Neural progenitor cell (in vitro differentiated cells): ENCODE results near the gene AGXT. TPM values are rescaled to one million over a fixed set of nuclear protein-coding genes. Genes with fewer than 3 reads are reported as not detected.

Experiments used
- DNase-seq: peaks from one replicate; pipeline ENCODE4 v3.0.0-alpha.2; 2016; ENCODE audit warnings: low spot score
- H2AFZ ChIP-seq: fragments of 200-600 bp; sonication (generic); replicated peaks from 2 replicates; pipeline ENCODE4 v1.6.1; 2016; ENCODE audit warnings: antibody characterized with exemption
- H3F3A ChIP-seq: fragments of 200-600 bp; sonication (generic); 2 replicates; pipeline ENCODE4 v1.6.1; 2016; ENCODE audit warnings: antibody characterized with exemption, low read depth
- H3K27ac ChIP-seq: fragments of 200-600 bp; sonication (generic); 2 replicates; pipeline ENCODE4 v1.5.1; 2016; ENCODE audit warnings: mild to moderate bottlenecking
- H3K27me3 ChIP-seq: fragments of 200-600 bp; sonication (generic); 2 replicates; pipeline ENCODE4 v1.6.1; 2016; ENCODE audit warnings: mild to moderate bottlenecking, moderate library complexity
- H3K36me3 ChIP-seq: fragments of 200-600 bp; sonication (generic); 2 replicates; pipeline ENCODE4 v1.5.1; 2016
- H3K4me1 ChIP-seq: fragments of 200-600 bp; sonication (generic); 2 replicates; pipeline ENCODE4 v1.6.1; 2016; ENCODE audit warnings: mixed run types
- H3K4me2 ChIP-seq: fragments of 200-600 bp; sonication (generic); 2 replicates; pipeline ENCODE4 v1.6.1; 2016
- H3K4me3 ChIP-seq: fragments of 200-600 bp; sonication (generic); 2 replicates; pipeline ENCODE4 v1.5.1; 2016
- H3K79me2 ChIP-seq: fragments of 200-600 bp; sonication (generic); 2 replicates; pipeline ENCODE4 v1.6.1; 2016; ENCODE audit warnings: low read depth
- H3K9ac ChIP-seq: fragments of 200-600 bp; sonication (generic); 2 replicates; pipeline ENCODE4 v1.6.1; 2016
- H3K9me3 ChIP-seq: fragments of 200-600 bp; sonication (generic); 2 replicates; pipeline ENCODE4 v1.5.1; 2016; ENCODE audit warnings: low read depth
- H4K20me1 ChIP-seq: fragments of 200-600 bp; sonication (generic); 2 replicates; pipeline ENCODE4 v1.6.1; 2016; ENCODE audit warnings: low read depth
- H3K27ac Mint-ChIP-seq: 3 replicates; pipeline ENCODE4 v1.8.0; 2021; ENCODE audit warnings: mixed read lengths
- H3K27me3 Mint-ChIP-seq: 2 replicates; pipeline ENCODE4 v1.8.0; 2022; ENCODE audit warnings: low read depth, mild to moderate bottlenecking, inconsistent platforms, moderate library complexity, mixed read lengths; ENCODE audit not compliant: insufficient read depth
- H3K36me3 Mint-ChIP-seq: 3 replicates; pipeline ENCODE4 v1.8.0; 2021; ENCODE audit warnings: mixed read lengths
- H3K4me1 Mint-ChIP-seq: 3 replicates; pipeline ENCODE4 v1.8.0; 2021; ENCODE audit warnings: mixed read lengths
- H3K4me3 Mint-ChIP-seq: 3 replicates; pipeline ENCODE4 v1.8.0; 2021; ENCODE audit warnings: mild to moderate bottlenecking, moderate library complexity, mixed read lengths
- H3K9me3 Mint-ChIP-seq: 3 replicates; pipeline ENCODE4 v1.8.0; 2020; ENCODE audit warnings: mixed read lengths
- EZH2 ChIP-seq: fragments of 200-600 bp; sonication (generic); IDR thresholded peaks from 2 replicates; pipeline ENCODE4 v1.6.1; 2017; ENCODE audit warnings: antibody characterized with exemption, mild to moderate bottlenecking, moderate library complexity
- EZH2phosphoT487 ChIP-seq: fragments of 200-600 bp; sonication (generic); IDR thresholded peaks from 2 replicates; pipeline ENCODE4 v1.6.1; 2017; ENCODE audit warnings: antibody characterized with exemption
- total RNA-seq: library from RNA; depleted of rRNA; stranded (reverse); fragments of >200 nt; gene quantifications from 2 replicates; pipeline ENCODE4 v1.2.3, GENCODE V29; 2015; ENCODE audit warnings: low replicate concordance
- TF ChIP-seq, protein P1 (sequence below): fragments of 200-600 bp; sonication (generic); IDR thresholded peaks from 2 replicates; pipeline ENCODE4 v1.5.1; 2017; ENCODE audit warnings: antibody characterized with exemption, mild to moderate bottlenecking

Gene AGXT
- not detected in 2 replicates for total RNA-seq

GRCh38 chr2:240868286-240869108 is at the start of gene AGXT:
TSS of gene AGXT (plus strand) at chr2:240868824. CDS start at chr2:240868866, 42 bp downstream.
- no peak for DNase-seq
- no peaks in the 10 kb centered on the region for H3K9me3 Mint-ChIP-seq
- Histone ChIP-seq H3K36me3 (no peaks in the 10 kb centered on the region), H3K27me3 (no peaks in the 10 kb centered on the region), H3K4me2 (no peak within 1 kb of the TSS), H3F3A (no peaks in the 10 kb centered on the region), H2AFZ (no peak within 1 kb of the TSS), H4K20me1 (no peaks in the 10 kb centered on the region), H3K4me1 (no peaks in the 10 kb centered on the region), H3K27ac (no peak within 1 kb of the TSS), H3K9me3 (no peaks in the 10 kb centered on the region), H3K79me2 (no peaks in the 10 kb centered on the region), H3K4me3 (no peak within 1 kb of the TSS), H3K9ac (no peak within 1 kb of the TSS)
- no peaks in the 10 kb centered on the region for H3K36me3 Mint-ChIP-seq
- H3K4me3 Mint-ChIP-seq = no peak within 1 kb of the TSS
- peak within 1 kb of the TSS; percentile 42 for H3K27ac Mint-ChIP-seq
- TF ChIP-seq, protein P1, sequence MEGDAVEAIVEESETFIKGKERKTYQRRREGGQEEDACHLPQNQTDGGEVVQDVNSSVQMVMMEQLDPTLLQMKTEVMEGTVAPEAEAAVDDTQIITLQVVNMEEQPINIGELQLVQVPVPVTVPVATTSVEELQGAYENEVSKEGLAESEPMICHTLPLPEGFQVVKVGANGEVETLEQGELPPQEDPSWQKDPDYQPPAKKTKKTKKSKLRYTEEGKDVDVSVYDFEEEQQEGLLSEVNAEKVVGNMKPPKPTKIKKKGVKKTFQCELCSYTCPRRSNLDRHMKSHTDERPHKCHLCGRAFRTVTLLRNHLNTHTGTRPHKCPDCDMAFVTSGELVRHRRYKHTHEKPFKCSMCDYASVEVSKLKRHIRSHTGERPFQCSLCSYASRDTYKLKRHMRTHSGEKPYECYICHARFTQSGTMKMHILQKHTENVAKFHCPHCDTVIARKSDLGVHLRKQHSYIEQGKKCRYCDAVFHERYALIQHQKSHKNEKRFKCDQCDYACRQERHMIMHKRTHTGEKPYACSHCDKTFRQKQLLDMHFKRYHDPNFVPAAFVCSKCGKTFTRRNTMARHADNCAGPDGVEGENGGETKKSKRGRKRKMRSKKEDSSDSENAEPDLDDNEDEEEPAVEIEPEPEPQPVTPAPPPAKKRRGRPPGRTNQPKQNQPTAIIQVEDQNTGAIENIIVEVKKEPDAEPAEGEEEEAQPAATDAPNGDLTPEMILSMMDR = no peak
- no peak for TF ChIP-seq EZH2
- no peak for TF ChIP-seq EZH2phosphoT487
- H3K27me3 Mint-ChIP-seq = peaks cover 3% of the 10 kb centered on the region
- H3K4me1 Mint-ChIP-seq = peaks cover 10% of the 10 kb centered on the region

DNA sequence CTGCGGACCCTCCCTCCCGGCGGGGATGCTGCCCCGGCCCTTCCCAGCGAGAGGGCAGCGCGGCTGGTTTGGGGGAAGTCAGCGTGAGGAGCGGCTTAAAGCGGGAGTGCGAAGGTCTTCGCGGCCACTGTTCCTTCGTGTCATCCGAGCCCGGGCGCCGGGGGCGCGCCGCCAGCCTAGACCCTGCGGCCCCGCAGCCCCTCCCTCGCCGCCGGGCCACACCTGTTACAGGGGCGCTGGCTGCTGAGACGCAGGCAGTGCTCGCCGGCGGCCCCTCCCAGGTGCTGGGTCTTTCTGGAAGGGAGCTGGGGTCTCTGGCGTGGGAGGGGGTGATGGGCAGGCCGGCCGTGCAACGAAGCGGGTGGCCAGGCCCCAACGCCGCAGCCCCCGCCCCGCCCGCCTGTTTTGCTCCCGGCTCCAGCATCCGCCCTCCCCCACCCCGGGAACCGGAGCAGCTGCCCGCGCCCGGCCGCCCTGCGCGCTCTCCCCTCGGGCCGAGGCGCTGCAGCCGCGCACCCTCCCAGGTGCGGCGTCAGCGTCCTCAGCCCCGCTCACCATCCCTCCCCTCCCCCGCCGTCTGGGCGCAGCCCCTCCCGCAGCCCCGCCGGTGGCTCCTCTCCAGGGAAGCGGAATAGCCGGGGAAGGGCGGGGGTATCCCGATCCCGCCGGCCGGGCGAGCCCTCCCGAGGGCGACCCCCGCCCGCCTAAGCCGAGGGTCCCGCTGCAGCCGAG is 49.3 kb upstream of the AGXT start:
- peaks cover 8% of the 10 kb centered on the region for H3K4me1 Mint-ChIP-seq
- no peak overlapping the region for H3K27ac ChIP-seq
- H3K9ac ChIP-seq = no peak overlapping the region
- H3K9me3 ChIP-seq = no peaks in the 10 kb centered on the region
- H3F3A ChIP-seq = peaks cover 29% of the 10 kb centered on the region
- H3K4me1 ChIP-seq = peaks cover 13% of the 10 kb centered on the region
- H4K20me1 ChIP-seq = peaks cover 29% of the 10 kb centered on the region
- peaks cover 7% of the 10 kb centered on the region for H3K36me3 Mint-ChIP-seq
- no peak overlapping the region for H3K27ac Mint-ChIP-seq
- peak overlapping the region; percentile 92 for H3K4me2 ChIP-seq
- H3K4me3 ChIP-seq = peak overlapping the region; percentile 97
- H3K79me2 ChIP-seq = peaks cover 55% of the 10 kb centered on the region
- H2AFZ ChIP-seq = peak overlapping the region; percentile 88
- peak overlapping the region; percentile 81 for H3K4me3 Mint-ChIP-seq
- TF ChIP-seq, protein P1 = no peak
- TF ChIP-seq EZH2phosphoT487 = peak; percentile 47
- TF ChIP-seq EZH2 = peak; percentile 60
- H3K27me3 Mint-ChIP-seq = peaks cover 26% of the 10 kb centered on the region
- H3K9me3 Mint-ChIP-seq = peaks cover 11% of the 10 kb centered on the region
- no peaks in the 10 kb centered on the region for H3K36me3 ChIP-seq
- DNase-seq = peak; percentile 79
- peaks cover 56% of the 10 kb centered on the region for H3K27me3 ChIP-seq

DNA sequence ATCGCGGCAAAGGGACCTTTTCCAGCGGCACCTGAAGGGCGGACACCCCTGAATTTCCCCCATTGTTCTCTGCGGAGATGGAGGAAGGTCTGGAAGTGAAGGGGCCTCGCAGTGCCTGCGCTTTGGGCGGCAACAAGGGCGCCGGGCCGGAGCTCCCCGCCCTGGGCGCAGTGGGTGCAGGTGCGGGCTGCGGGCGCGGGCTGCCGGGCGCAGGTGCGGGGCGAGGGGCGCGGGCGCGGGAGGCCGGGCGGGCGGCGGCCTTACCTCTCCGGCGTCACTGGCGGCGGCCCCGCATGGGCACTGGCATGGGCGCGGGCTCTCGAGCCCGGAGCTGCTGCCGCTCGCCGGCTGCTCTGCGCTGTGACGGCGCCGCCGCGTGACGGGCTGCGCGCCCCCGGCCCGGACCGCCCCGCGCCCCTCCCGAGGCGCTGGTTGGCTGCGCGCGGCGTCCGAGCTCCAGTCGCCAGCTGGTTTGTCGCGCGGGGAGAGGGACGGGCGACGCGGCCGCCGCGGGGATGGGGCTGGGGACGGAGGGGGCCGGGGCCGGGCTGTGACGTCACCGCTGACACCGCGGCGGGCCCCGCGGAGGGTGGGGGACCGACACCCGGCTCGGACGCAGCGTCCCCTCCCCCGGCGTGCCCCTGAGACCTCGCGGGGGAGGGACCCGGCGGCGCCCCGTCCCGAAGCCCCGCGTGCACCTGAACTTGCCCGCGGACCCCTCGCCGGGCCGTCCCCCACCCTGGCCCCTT is 48.6 kb upstream of the AGXT start, which contains the start of gene KIF1A:
Gene KIF1A (minus strand): TSS at position 362 of the 749 bp plus-strand sequence. CDS start 22,467 bp downstream, outside the sequence.
- Histone ChIP-seq H3K79me2 (peaks cover 47% of the 10 kb centered on the region), H4K20me1 (peaks cover 29% of the 10 kb centered on the region), H3K4me1 (peaks cover 13% of the 10 kb centered on the region), H3K27ac (no peak within 1 kb of the TSS), H3F3A (peaks cover 29% of the 10 kb centered on the region), H3K4me2 (peak within 1 kb of the TSS; percentile 92), H2AFZ (peak within 1 kb of the TSS; percentile 88), H3K9me3 (no peaks in the 10 kb centered on the region), H3K4me3 (peak within 1 kb of the TSS; percentile 97), H3K27me3 (peaks cover 63% of the 10 kb centered on the region), H3K9ac (no peak within 1 kb of the TSS), H3K36me3 (no peaks in the 10 kb centered on the region)
- Mint-ChIP-seq H3K36me3 (peaks cover 5% of the 10 kb centered on the region), H3K9me3 (peaks cover 9% of the 10 kb centered on the region), H3K27ac (no peak within 1 kb of the TSS), H3K27me3 (peaks cover 27% of the 10 kb centered on the region), H3K4me3 (peak within 1 kb of the TSS; percentile 84), H3K4me1 (peaks cover 8% of the 10 kb centered on the region)
- peak; percentile 90 for DNase-seq
- no peak for TF ChIP-seq EZH2
- TF ChIP-seq, protein P1 = no peak
- TF ChIP-seq EZH2phosphoT487 = no peak
